CD4-positive, alpha-beta T cell treated with Interleukin-21 for 1 hour (primary cell): ENCODE data around the gene MFAP5.
"Not testable (repeated sequence)": the region's sequence is repeated elsewhere in the genome, so short reads cannot be mapped to it uniquely, and the experiment has no call there.

Experiments used
- DNase-seq: peaks from one replicate; pipeline ENCODE4 v3.0.0-alpha.2; 2020

MFAP5 gene

DNA sequence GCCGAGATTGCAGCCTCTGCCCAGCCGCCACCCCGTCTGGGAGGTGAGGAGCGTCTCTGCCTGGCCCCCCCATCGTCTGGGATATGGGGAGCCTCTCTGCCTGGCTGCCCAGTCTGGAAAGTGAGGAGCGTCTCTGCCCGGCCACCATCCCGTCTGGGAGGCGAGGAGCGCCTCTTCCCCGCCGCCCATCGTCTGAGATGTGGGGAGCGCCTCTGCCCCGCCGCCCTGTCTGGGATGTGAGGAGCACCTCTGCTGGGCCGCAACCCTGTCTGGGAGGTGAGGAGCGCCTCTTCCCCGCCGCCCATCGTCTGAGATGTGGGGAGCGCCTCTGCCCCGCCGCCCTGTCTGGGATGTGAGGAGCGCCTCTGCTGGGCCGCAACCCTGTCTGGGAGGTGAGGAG is 37.9 kb downstream of the MFAP5 start:
- not testable (repeated sequence) for DNase-seq

DNA sequence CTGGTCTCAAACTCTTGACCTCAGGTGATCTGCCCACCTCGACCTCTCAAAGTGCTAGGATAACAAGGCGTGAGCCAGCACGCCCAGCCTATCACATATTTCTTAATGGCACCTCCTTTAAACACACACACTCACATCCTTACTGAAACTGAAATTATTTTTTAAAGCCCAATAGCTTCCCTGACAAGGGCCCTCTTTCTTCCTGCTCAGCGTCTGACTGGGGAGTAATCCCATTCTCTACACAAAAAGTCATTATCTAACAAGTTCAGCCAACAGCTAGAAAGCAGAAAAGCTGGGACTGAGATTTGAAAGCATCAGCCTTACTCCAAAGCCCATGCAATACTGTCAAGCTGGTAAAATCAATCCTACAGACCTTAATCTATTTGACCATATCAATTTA is 40.0 kb downstream of the MFAP5 start:
- DNase-seq = no peak

DNA sequence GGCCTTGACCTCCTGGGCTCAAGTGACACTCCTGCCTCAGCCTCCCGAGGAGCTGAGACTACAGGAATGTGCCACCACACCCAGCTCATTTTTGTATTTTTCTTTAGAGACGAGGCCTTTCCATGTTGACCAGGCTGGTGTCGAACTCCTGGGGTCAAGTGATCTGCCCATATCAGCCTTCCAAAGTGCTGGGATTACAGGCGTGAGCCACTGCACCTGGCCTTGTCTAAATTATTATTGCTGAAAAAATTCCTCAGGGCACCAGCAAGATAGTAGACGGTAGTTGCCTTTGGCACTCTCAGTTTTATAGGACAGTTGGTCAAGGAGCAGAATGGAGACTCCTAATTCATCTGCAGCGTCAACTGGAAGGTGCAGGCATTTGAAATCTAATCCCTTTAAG is 47.4 kb downstream of the MFAP5 start:
- no peak for DNase-seq

DNA sequence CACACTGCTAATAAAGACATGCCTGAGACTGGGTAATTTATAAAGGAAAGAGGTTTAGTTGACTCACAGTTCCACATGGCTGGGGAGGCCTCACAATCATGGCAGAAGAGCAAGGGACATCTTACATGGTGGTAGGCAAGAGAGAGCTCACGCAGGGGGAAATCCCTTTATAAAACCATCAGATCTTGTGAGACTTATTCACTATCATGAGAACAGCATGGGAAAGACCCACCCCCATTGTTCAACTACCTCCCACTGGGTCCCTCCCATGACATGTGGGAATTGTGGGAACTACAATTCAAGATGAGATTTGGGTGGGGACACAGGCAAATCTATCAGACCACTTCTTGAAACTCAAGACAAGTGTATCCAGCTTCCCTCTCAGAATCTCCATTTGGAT is 48.7 kb downstream of the MFAP5 start:
- DNase-seq = not testable (repeated sequence)

DNA sequence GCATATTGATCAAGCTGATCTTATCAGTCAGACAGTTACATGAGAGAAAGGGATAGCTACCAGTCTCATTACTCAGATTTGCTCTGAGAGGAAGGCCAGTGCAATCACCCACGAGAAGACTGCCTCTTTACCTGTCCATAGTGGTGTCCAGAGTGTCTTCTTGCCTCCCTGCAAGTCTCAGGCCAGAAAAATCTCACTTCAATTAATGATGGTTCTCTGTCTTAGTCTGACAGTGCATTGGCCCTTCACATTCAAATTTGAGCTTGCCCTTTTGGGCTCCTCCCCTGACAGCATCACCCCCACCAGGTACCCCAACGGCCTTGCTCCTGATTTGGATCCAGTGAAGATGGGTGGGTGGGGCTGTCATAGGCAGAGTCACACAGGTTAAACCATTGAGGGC is 50.0 kb downstream of the MFAP5 start, which contains the start of gene AICDA:
Gene AICDA (minus strand): TSS at position 231 of the 400 bp plus-strand sequence. CDS start 92 bp downstream, at position 139.
- no peak for DNase-seq

DNA sequence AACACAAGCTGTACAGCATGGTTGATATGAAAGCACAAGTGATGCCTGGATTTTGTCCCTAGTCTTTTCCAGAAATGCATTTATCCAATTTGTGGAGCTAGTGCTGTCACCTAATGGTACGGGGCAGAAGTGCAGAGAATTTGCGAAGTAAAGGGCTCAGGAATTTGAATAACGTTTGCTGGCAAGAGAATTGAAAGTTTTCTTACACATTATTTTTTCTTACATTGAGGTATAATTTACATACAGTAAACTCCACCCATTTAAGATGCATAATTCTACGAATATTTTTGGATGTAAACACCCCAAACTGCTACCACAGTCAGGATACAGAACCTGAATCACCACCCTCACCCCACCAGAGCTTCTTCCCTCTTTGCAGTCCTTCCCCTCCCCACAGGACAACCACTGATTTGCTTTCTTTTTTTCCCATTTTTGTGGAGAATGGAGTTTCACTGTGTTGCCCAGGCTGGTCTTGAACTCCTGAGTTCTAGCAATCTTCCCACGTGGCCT is 53.5 kb downstream of the MFAP5 start:
- DNase-seq = peak; percentile 25

DNA sequence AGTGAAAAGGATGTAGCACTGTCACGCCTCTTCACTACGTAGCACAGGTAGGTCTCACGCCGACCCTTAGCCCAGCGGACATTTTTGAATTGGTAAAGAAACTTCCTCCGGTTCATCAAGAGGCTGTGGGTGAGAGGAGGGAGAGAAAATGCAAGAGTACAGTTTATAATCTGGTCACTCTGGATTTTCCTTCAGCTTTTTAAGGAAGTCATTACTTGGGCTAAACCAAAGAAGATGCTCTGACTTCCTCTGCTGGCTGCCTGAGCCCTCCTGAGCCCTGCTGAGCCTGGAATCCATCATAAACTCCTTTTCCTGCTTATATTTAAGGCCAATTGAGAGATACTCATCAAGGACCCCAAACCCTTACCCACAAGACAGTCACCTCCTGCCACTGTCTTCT is 55.7 kb downstream of the MFAP5 start:
- no peak for DNase-seq

DNA sequence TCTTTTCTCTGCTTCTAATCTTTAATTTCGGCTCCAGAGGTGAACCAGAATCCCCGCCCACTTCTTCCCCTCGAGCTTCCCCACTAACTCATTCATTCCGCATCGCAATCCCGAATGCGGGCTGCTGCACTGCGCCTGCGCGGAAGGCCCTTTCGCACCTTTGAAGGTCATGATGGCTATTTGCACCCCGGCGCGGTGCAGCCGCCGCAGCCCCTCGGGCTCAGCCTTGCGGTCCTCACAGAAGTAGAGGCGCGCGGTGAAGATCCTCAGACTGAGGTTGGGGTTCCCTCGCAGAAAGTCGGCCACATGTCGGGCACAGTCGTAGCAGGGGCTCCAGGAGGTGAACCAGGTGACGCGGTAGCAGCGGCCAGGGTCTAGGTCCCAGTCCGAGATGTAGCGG is 57.6 kb downstream of the MFAP5 start:
- no peak for DNase-seq

DNA sequence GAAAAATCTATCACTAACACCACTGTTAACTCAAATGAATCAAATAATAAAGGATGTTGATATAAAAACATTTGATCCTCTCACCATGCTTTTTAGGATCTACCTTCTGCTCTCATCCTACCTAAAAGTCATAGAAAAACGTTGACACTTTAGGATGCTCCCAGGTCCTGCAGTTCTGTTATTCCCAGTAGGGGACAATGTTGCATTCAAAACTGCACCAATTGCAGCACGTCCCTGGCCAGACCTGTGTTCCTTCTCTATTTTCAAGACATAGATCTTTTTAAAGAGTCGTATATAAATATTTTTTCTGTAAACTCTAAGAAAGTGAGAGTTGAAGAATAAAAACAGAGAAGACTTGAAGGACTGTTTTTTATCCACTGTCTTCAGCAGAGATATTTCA is 58.8 kb downstream of the MFAP5 start:
- no peak for DNase-seq

DNA sequence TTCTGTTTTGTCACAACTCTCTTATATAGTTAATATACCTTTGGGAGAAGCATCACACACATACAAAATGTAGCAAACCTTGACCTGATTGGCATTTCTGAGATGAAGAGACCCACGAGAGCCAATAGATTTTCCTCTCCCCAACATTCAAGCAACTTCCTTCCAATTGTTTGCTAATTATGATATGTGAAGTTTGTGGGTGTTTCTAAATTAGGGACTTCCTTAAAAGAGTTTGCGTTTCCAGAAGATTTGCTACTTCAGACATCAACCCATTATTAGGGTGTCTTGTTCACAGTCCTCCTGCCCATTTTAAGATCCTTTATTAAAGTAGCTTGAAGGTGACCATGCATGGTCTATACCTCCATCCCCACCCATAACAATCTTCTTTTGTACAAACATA is 59.3 kb downstream of the MFAP5 start:
- no peak for DNase-seq

DNA sequence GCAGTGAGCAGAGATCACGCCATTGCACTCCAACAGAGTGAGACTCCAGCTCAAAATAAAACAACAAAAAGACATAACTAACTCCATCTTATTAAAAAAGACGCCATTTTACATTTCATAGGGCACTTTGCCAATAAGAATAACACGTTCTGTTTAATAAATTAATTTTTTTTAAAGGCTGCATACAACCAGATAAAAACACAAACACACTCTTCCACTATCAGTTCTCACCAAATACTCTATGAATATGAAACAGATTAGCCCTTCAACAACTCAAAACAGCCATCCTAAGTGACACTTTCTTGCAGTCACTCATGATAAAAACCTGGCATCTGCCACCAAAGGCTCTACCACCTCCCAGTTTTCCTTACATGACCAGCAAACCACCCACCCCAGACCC is 66.1 kb downstream of the MFAP5 start:
- DNase-seq = no peak
